HG03135 (cell line): ENCODE results near the gene PRUNE2.

Experiments
- ATAC-seq: cut with Tn5 transposase; IDR thresholded peaks from one replicate; pipeline ENCODE4 v1.9.1; 2021; ENCODE audit warnings: mild to moderate bottlenecking, moderate library complexity; ENCODE audit not compliant: unreplicated experiment

Gene PRUNE2

GRCh38 chr9:76703270-76703669 lies 202.6 kb downstream of the PRUNE2 start:
- no peak for ATAC-seq

DNA sequence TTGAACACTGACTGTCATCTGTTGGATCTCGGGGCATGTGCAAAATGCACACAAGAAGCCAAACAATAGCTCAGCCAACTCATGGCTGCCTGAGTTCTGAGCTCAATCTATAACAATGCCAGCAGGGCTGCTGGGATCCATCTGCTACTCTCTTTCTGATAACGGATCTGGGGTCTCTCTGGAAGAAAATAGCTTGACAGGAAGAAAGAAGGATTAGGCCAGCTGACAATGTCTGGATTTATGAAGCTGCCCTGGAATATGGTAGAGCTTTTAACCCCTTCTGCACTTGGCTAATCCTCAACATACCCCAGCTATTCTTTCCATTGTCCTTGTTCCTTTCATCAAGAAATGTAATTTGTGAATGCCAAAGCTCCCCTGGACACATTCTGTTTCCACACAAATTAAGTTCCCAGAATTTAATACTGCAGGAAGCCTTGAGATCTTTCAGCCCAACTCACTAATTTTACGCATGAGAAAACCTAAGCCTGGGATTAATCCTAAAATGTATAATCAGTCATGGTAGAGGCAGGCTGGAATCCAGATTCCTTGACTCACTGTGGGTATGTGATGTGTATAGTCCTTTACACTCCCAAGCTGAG lies 204.4 kb downstream of the PRUNE2 start:
- ATAC-seq = no peak

GRCh38 chr9:76700916-76701315 lies 205.0 kb downstream of the PRUNE2 start:
- ATAC-seq = no peak

GRCh38 chr9:76699971-76700370 lies 205.9 kb downstream of the PRUNE2 start:
- no peak for ATAC-seq

DNA sequence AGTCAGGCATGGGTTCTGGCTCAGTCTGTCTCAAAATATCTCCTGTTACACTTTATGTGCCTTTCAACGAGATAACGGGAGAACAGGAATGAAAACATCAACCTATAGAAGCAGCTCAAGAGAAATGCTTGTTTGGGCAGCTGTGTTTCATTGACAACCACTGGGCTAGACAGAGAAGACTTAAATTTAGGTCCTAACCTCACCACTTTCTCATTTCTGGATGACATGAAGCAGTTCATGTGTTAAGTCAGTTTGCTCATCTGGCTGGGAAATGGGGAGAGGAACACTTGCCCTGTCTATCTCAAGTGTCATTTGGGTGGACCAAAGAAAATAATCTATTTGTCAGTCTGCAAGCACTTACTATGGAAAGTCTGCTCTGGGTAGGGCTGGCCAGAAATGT lies 208.4 kb downstream of the PRUNE2 start:
- no peak for ATAC-seq

DNA sequence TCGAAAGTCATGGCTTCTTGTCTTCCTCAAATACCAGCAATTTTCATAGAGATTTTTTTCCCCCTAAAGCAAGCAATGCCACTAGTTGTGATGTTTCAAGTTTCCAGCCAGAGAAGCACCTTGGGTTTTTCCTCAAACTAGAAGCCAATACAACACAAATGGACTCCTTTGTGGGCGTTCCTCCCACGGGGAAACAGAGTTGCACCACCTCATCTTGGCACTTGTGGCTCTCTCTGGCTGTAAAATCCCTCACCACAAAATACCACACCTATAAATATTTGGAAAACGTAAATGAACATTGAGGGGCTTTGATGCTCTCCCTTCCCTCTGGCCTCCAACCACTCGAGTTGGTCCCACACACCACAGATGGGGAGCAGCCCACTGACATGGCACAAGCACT lies 208.8 kb downstream of the PRUNE2 start:
- ATAC-seq = no peak

DNA sequence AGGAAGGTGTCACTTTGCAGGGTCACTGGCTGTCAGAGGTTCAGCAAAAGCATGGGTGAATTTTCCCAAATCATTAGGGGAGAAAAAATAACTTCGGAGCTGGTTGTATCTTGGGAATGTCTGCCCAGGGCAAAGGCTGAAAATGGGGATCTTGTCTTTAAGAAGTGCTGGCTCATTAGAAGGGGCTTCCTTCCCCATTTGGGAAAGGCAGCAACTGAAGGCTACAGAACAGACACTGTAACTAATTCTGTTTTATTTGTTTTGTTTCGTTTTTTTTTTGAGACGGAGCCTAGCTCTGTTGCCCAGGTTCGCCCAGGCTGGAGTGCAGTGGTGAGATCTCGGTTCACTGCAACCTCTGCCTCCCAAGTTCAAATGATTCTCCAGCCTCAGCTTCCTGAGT lies 212.0 kb downstream of the PRUNE2 start:
- no peak for ATAC-seq

DNA sequence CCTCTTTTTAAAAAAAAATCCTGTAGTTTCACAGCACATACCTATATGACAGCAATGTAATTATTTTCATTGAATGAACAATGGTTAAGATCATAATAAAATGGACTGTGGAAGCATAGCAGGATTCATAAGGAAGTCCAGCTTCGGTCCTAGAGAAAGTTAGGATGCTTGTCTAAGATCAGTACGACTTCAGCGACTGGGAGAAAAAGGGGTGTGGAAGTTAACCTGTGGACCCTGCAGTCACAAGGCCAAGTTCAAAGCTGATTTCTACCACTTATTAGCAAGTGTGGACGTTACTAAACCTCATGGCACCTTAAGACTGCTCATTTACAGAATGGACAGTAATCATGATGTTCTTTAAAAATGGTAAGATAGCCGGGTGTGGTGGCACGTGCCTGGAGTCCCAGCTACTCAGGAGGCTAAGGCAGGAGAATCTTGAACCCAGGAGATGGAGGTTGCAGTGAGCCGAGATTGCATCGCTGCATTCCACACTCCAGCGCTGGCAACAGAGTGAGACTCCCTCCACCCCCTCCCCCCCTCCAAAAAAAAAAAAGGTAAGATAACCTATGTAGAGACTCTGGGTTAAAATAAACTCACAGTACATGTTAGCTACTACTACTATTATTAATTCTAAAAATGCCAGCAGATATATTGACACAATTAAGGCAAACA lies 213.3 kb downstream of the PRUNE2 start:
- ATAC-seq = no peak

- no peak for ATAC-seq
Measured at GRCh38 chr9:76691517-76692313, 214.2 kb downstream of the PRUNE2 start.

GRCh38 chr9:76690973-76691370 lies 214.9 kb downstream of the PRUNE2 start:
- no peak for ATAC-seq

DNA sequence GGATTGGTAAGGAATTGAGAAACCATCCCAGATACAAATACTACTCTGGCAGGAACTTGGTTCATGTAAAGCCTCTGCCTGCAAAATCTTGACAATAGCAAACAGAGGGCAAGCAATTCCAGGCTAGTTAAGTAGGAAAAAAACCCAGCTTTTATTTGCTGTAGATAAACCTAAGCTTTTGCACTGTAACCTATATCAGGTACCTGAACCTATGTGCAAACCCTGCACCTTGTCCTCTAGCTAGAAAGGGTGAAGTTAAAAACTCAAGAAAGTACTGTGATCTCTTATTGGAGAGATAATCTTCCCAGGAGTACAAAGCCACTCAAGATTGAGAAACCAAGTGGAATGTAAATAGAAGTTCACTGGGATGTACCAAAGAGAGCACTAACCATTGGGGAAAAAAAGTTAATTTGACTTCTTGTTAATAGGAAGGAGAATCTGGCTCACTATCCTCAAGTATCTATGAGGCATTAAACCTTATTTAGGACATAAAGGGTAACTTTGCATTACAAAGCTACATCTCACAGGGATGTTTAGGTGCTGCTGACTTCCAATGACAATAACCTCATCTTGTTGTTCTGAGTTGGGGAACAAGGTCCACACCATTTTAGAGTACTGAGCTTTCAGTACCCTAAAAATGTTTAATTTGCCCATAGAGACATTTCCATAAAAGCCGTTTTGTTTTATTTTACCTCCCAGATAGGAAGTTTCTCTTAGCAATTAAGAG lies 215.5 kb downstream of the PRUNE2 start:
- no peak for ATAC-seq

DNA sequence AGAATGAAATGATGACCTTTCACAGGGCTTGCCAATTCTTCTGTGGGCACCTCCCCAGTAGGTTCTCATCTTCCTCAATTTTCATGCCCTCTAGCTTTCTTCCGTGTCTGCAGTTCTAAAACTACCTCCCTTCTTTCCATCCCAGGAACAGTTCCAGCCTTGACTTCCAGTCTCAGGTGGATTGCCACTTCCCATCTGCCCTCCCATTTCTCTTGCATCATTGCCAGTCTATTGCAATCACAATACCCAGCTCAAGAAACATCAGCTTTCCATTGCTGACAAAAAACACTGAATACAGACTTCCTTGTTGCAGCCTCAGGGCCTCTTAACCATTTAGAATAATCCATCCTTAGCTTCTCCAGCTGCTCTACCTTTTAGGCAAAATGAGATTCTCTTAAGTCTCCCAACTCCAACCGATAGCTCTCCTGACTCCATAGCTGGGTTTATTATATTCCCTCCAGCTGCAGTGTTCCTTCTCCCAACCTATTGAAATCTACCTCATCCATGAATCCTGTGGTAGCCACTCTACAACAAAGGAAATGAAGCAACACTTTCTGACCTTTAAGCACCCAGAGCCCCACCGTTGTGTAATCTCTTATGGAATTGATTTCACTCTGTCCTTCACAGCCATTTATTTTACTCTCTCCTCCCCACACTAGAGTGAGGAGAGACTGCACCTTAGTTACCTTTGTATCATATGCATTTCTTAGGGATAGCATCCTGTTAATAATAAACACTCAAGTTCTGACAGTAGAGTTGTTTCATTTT lies 217.3 kb downstream of the PRUNE2 start:
- no peak for ATAC-seq

GRCh38 chr9:76687861-76688391 lies 218.0 kb downstream of the PRUNE2 start:
- ATAC-seq = no peak

- no peak for ATAC-seq
Measured at GRCh38 chr9:76686756-76687155, 219.2 kb downstream of the PRUNE2 start.

DNA sequence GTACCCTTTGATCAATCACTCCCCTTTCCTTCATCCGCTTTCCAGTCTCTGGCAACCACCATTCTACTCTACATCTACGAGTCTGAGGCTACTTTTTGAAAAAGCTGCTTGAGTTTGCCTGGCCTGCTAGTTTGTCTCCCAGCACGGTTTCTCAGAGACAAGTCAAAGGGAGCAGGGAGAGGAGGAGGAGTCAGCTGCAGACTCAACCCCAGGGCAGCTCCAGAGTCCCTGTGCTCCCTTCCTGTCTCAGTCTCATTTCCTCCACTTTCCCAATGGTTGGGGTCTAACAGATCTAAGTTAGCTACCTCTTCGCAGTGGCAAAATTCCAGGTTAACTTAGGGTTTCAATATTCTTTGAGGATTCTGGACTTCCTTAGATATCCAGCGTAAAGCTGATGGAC lies 221.7 kb downstream of the PRUNE2 start:
- ATAC-seq = no peak

GRCh38 chr9:76681556-76681955 lies 224.4 kb downstream of the PRUNE2 start:
- no peak for ATAC-seq

DNA sequence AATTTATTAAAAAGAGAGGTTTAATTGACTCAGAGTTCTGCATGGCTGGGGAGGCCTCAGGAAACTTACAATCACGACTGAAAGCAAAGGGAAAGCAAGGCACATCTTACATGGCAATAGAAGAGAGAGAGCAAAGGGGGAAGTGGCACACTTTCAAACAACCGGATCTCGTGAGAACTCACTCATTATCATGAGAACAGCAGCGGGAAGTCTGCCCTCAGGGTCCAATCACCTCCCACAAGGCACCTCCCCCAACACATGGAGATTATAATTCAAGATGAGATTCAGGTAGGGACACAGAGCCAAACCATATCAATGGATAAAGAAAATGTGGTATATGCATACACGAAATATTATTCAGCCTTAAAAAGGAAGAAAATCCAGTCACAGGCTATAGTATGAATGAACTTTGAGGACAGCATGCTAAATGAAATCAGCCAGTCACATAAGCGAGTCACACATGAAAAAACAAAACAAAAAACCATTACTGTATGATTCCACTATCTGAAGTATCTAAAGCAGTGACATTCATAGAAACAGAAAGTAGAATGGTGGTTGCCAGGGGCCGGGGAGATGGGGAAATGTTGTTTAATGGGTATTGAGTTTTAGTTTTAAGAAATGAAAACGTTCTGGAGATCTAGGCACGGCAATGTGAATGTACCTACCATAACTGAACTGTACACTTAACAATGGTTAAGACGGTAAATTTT lies 225.0 kb downstream of the PRUNE2 start:
- no peak for ATAC-seq

GRCh38 chr9:76677481-76678055 lies 228.3 kb downstream of the PRUNE2 start:
- no peak for ATAC-seq

- ATAC-seq = no peak
Measured at GRCh38 chr9:76676857-76677256, 229.1 kb downstream of the PRUNE2 start.
